Measurements from ENCODE around the gene PARVA.
A peak's percentile ranks its signal among the peaks of the same experiment; 100 is the strongest.

PARVA gene

DNA sequence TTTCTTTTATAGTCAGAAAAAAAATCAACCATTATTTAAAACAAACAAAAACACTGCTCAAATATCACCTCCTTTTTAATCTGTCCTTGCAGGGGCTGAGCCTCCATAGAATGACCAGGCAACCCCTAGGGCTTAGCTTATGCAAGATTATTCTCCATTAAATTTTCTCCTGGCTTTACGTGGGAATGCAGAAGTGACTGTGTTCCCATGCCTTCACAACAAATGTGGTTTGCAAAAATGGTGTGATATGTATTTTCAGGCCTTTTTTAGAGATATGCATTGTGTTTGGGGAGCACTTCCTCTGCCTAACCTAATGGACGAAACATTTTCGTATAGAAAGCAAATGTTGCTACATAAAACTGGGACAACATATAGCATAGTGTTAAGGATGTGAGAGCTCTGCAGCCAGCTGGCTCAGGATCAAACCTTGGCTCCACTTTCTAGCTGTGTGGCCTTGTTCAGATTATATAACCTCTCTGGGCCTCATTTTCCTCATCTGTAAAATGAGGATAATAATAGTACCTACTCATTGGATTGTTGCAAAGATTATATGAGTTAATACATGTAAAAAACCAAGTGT lies 82.6 kb downstream of the PARVA start:
- no peak for DNase-seq (ENCODE audit: low read depth)

DNA sequence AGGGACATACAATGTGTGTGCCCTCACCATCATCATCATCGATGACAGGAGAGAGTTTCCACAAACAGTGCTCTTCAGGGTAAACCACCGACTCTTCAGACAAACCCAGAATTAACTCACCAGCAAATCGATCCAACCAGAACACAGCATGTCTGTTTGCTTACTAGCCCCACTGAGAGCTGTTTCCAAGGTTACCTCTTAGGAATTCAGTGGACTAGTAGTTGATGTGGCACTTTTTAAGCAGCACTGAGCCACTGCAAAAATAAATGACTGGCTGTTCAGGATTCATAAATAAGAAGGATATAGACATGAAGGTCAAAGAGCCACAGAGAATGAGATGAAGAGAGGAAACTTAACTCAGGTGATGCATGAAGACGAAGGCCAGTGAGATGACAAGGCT lies 83.1 kb downstream of the PARVA start:
- no peak for DNase-seq (ENCODE audit: low read depth)

DNA sequence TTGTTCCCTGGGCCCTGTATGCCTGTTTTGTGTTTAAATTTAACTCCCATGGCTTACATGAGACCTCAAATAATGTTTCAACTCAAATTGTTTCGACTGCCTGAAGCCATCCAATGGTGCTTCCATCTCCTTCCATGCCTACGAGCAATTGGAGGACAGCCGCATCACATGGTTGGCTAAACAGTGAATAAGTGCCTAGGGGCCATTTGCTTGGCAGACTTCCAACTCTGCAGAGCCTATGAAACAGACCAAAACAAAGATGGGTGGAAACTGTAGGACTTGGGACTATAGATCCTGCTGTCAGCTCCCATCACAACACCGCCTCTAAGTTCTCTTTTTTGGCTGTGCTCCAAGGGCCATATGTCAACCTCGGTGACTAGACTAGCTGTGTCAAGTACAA lies 84.1 kb downstream of the PARVA start:
- DNase-seq (ENCODE audit: low read depth) = no peak

DNA sequence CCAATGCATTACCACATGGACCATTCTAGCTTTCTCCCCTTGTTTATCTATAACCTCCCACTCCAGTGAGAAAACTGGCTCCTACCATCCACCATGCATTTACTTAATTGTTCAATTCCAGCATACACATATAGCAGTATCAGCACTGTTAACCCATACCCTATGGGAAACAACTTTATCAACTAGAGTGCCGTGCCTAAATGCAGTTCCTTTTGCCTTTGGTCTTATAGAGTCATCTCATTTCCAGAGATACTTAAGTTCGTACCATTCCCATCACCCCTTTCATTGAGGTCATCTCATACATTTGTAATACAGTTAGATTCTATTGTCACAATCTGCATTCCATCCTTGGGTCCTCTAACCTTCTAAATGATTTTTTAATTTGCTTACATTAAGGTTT lies 86.9 kb downstream of the PARVA start:
- no peak for DNase-seq (ENCODE audit: low read depth)

DNA sequence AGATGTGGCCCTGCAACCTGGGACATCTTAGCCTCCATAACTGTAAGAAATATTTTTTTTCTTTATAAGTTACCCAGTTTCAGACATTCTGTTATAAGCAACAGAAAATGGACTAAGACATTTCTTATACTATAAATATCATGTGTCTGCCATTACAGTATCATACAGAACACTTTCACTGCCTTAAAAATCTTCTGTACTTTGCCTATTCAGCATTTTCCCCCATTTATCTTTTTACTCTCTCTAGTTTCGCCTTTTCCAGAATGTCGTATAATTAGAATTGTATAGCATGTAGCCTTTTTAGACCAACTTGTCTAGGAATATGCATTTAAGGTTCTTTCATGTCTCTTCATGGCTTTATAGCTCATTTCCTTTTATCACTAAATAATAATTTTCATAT lies 88.0 kb downstream of the PARVA start:
- DNase-seq (ENCODE audit: low read depth) = no peak

DNA sequence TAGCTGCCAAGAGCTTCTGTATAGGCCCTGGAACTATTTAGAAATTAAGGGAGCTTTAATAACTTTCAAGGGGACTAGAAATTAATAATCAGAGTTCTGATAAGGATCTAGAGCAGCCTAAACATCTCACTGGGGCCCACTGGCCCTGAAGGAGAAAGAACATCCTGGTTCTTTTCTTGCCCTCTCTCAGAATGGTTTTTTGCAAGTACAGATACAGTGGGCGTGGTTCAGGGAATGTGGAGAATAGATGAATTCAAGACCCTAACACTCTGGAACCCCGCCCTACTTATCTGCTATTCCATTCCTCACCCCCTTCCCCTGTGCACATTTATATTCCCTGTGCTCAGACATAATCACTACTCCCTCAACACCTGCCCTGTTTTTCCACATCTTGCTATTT lies 90.2 kb downstream of the PARVA start:
- no peak for DNase-seq (ENCODE audit: low read depth)

DNA sequence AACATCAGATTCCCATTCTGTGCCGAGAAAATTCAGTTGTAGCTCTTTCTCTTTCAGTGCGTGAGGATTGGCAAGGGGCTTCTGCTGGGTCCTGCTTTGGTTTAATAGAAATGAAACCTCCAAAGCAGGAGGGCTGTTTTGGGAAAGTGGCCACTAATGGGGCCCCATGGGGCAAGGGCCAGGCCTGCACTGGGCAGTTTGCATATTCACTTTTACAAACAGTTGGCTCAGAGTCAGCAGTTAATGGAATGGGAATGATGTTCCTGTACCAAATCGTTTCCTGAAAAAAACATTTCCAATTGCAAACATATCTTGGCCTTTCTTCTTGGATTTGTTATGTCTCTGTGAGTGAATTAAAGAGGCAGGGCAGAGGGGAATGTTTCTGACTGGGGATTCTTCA lies 92.1 kb downstream of the PARVA start:
- no peak for DNase-seq (ENCODE audit: low read depth)

DNA sequence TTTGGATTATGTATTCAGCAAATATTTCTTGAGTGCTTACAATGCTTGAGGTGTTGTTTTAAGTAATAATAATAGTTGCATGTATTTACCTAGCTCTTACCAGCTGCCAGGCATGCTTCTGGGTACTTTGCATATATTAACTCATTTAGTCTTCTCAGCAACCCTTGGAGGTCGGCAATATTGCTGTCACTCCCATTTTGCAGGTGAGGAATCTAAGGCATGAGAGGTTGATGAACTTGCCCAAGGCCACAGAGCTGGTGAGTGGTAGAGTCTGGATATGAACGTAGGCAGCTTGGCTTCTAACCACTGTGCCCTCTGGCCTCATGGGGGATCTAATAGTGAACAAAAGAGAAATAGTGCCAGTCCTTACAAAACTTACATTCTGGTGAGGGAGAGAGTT lies 92.9 kb downstream of the PARVA start:
- no peak for DNase-seq (ENCODE audit: low read depth)

DNA sequence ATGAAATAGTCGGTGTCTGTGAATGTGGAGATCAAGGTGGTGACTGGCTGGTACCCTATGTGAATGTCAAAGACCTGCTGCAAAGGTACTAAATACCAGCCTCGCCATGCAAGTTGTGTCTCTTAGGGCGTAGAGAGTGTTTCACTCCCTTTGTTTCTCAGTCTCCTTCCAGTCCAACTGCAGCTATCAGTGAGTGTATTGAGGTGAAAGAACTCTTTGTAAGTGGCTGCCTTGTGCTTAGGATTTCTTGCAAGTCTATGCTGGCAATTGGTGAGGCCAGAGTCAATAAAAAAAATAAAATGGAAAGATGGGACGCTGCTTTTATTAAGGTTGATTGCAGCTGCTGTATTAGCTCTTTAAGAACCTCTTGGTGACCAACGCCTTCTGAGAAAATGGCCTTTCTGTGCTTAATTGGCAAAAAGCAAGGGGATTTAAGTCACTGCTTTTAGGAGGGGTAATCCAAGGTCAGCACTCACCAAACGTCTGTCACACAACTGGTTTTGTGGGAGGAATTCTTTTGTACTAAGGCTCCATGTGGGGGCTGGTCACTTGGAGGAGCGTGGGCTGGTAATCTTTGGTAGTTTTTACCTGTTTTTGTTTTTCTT lies 95.1 kb downstream of the PARVA start:
- no peak for DNase-seq (ENCODE audit: low read depth)

DNA sequence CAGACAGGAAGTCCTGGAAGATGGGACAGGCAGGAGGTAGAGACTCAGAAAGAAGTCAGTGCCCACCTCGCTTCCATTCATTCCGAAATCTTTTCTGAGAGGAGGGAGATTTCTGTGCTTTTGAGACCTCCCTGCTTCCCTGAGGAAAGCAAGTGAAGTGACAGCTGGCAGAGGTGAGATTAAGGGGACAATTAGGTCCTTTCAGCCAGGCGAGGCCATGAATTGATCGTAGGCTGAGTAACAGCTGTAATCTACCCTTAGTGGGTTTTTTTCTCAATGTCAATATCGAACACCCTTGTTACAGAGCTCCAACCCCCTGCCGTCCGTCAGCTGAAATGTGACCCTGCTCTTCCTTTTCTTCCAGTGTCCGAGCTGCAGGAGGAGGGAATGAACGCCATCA lies 96.0 kb downstream of the PARVA start:
- DNase-seq (ENCODE audit: low read depth) = no peak

DNA sequence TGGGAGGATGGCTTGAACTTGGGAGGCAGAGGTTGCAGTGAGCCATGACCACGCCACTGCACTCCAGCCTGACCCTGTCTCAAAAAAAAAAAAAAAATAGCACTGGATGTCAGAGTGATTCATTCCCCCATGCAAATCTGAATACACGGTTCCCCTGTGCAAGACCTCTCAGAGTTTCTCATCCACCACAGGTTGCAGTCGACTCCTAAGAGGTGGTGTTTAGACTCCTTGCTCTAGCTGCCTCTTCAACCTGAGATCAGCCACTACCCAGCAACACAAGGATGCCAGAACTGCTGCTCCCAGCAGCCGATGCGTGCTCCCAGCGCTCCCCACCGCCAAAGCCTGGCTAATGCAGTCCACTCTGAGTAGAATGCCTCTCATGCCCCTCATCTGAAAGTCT lies 97.5 kb downstream of the PARVA start:
- DNase-seq (ENCODE audit: low read depth) = no peak

DNA sequence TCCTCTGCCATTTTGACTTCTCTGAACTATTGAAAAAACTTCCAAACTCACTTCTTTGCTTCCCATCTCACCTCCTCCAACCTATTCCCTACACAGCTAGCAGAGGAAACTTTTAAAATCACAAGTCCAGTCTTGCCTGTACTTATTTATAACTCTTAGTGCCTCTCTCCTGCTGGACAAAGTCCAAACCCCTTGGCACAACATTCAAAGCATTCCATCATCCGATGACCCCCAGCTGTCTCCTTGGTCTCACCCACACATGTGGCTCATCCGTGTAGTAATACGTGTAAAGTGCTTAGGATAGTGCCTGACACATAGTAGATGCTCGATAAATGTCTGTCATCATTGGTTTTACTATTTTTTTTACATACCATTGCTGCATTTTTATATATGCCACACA lies 101.4 kb downstream of the PARVA start:
- DNase-seq (ENCODE audit: low read depth) = peak; percentile 36

DNA sequence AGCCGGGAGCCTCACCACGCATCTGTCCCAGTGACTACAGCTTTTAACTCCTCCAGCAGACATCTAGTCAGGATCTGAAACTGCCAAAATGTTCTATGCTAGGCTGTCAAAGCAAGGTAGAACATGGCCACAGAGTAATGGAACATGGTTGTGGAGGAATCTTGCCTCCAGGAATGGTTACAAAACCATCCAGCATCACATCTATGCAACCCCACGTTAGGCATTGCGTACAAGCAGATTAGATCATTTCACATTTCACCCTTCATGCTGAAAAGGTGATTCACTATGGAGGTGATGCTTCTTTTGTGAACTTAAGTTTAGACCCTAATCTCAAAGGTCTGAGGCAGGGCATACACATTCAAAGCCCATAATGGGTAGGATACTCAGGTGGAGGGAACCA lies 103.0 kb downstream of the PARVA start:
- DNase-seq (ENCODE audit: low read depth) = no peak

DNA sequence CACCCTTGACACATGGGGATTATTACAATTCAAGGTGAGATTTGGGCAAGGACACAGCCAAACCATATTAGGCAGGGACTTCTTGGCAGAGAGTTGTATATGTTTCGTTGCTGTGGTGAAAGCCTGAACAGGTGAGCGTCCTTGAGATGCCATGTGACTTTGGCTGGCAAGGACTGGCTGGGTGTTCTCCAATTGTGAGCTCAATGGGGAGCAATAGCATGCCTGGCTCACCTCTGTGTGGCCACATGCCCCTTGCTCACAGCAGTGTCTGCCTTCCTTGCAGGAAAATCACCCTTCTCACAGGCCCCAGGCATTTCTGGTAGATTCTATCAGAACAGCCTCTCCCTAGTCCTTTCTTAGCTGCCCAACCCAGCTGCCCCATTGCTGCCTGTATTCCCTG lies 105.5 kb downstream of the PARVA start:
- DNase-seq (ENCODE audit: low read depth) = no peak

DNA sequence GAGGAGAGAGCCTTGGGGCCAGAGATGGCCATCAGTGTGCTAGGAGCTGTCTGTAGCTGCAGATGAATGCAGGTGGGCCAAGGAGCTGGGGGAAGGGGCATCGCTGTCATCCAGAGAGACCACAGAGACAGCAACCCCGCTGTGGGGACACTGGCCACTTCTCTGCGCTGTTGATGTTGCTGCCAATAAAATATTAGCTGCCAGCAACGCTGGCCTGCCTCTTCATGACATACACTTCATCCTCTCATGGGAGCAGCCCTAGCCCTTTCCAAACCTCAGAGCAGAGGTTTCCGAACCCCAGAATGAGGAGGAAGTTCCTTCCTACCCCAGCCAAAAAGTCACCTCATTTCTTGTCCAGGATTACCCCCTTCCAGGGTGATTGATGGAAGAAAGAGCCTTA lies 106.2 kb downstream of the PARVA start:
- DNase-seq (ENCODE audit: low read depth) = no peak

DNA sequence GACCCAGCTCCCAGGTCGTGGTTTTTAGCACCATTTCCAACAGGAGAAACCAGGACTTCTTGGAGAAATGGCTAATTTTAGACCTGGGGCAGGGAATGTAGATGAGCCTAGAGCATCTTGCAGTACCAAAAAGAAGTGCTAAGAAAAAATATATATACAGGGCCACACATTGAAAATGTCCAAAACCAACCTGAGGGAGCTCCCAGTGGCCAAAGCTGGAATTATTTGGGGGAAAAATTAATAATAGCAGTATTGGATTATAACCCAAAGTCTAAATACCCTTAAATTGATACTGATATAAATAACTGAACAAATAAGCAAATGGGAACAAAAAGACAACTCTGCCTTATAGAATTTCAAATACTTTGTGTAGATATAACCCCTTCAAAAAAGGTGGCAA lies 108.0 kb downstream of the PARVA start:
- no peak for DNase-seq (ENCODE audit: low read depth)

DNA sequence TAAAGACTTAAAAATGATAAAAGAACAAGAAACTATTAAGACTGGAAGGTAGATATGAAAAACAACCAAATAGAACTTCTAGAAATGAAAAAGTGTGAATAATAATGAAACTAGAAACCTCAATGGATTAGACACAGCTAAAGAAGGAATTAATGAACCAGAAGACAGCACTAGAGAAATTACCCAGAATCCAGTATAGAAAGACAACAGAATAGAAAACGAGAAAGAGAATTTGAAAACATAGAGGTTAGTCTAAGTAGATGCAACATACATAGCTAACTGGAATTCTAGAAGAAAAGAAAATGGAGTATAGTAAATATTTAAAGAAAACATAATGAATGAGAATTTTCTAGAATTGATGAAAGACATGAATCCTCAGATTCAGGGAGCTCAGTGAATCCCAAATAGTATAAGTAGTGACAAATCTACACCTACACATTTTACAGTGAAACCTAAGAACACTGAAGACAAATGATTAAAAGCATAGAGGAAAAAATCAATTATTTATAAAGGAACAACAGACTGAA lies 111.9 kb downstream of the PARVA start:
- no peak for DNase-seq (ENCODE audit: low read depth)

DNA sequence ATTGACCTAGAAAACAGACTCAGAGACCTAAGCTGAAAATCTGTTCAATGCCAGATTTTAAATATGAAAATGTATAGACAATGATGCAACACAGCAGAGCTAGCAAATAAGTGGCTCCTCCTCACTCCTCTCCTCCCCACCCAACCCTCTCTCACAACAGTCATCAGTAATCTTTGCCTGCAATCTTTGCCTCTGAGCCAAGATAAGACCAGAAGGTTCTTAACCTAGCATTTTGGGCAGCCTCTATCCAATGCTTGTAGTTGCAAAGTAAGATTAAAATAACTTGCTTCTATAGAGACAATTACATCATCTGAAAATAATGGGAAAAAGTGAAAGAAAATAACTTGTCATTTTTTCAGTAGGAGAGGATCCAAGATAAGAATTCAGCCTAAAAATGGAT lies 117.3 kb downstream of the PARVA start:
- DNase-seq (ENCODE audit: low read depth) = peak; percentile 23

DNA sequence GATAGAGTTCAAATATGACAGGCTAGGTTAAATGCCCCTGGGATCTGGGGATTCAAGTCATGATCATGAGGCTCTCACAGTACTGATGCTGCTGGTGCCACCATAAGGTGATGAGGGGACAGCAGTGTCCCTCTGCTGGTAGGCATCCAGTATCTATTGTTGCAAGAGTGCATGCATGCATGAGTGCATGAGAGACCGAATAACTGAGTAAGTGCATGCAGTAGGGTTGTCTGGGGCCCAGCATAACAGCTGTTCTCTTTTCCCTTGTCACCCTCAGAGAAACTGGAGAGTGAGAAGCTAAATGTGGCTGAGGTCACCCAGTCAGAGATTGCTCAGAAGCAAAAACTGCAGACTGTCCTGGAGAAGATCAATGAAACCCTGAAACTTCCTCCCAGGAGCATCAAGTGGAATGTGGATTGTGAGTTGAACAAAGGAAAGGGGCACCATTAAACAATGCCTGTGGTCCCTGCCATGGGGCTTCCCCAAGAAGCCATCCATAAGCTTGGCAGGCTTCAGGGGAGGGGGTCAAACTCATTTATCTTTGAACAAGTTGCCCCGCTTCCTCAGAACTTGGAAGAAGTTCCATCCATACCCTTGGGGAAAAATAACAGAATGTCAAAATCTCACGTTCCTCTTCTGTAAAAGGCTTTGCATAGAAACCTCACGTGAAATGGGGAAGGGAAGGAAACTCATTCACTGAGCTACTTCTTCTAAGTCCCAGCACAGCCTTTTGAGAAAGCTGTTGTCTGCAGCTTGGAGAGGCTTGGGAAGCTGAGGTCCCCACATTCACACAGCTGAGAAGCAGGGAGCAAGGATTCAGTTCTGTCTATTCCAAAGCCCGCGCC lies 119.0 kb downstream of the PARVA start:
- no peak for DNase-seq (ENCODE audit: low read depth)

DNA sequence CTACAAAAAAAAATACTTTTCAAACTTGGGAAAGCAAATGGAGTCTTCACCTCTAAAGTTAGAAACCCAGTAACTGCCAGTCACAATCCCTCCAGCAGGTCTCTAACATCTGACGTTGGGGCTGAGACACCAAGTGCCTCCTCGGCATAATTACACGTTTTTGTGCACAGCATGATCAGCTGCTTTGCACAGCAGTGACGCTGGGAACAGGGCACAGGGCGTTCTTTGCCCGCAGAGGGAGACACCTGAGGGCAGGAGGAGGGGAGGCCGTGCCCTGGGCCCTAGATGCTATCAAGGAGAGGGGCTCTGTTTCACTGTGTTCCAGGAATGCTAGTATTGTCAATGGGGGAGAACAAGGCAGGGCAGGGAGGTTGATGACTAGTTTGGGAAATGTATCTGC lies 120.1 kb downstream of the PARVA start:
- no peak for DNase-seq (ENCODE audit: low read depth)

DNA sequence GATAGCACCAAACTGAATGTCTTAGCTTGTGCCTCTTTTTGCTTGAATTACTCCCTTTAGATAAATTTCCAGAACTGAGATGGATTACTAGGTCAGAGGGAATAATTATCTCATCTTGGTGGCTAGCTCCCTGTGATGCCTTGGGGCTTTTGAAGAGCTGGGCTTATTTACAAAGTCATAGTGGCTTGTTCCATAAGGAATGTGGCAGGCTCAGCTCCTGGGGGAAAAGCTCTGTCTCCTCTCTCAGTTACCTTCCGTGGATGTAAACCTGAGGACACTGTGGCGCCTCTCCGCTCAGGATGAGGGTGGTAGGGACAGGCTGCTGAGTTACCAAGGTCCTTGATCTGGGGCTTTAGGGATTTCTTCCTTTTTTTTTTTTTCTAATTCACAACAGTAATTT lies 121.7 kb downstream of the PARVA start:
- no peak for DNase-seq (ENCODE audit: low read depth)

DNA sequence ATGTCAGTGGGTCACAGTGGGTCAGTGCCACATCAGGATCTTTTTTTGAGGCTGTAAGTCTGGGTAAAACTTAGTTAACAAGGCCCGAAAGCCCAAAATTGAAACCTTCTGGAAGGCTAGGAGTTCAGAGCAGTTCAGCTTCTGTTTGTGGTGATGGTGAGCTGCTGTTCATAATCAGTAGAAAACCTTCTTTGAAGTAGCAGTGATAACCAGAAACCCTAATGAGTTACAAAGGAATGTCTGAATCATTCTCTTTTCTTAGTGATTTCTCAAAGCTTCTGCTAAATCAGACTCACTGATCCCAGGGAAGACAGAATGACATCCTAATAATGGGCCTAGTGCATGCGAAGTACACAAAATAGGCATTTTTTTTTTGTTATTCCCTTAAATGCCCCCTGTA lies 124.7 kb downstream of the PARVA start:
- DNase-seq (ENCODE audit: low read depth) = peak; percentile 16

DNA sequence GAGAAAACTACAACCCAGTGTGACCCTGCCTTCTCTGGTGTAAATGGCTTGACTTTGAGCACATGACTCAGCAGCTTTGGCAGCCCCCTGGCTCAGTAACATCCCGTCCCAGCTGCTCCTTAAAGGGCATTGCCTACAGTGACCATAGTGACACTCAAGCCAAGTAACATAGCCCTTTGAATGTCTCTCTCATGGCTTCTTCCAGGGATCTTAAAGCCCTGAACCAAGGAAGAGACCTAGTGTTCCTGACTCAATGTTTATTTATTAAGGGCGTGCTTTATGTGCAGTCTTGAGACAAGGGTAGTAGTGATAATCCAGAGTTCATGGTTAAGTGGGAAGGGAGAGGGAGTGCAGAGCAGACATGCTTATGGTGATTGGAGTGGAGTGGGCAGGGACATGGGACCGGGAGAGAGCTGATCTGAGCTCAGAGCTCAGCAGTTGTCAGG lies 125.7 kb downstream of the PARVA start:
- no peak for DNase-seq (ENCODE audit: low read depth)
